Stimulated activated CD4-positive, alpha-beta T cell treated with anti-CD3 and anti-CD28 coated beads, Interleukin-15, amount 100 ng/mL, for 24 hours (primary cell): ENCODE data around the gene MRPL53.

ENCODE experiments used
- DNase-seq: peaks from one replicate; pipeline ENCODE4 v3.0.0-alpha.2; 2020

MRPL53 gene

DNA sequence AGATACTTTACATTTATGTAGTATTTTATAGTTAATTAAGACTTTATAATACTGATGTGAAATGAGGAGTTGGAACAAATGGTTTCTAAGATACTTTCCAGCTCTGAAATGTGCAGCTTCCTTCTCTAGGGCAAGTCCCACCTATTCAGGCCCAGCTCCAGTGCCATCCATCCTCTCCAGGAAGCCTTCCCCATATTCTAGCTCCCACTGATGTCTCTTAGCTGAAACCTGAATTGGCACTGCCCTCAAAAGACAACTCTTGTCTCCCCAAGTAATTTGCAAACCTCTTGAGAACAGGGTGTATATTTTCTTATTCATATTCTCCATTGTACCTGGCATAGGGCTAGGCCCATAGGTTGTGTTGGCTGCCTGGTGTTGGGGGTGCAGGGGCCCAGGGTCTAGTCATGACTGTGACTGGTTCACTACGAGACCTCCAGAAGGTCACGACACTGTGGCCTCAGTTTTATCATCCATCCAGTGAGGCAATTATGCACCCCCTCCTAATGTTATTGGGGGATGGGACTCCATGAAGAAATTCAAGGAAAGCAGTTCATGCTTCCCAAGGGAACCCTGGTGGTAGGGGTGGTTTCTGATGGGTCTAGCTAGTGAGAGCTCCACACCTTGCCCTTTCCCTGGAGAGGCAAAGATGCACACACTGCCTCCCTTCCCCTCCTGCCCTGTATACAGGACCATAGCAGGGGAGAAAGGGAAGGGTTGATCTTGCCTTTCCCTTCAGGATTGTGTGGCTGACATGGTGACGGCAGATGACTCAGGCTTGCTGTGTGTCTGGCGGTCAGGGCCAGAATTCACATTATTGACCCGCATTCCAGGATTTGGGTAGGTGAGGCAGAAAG lies 48.1 kb downstream of the MRPL53 start:
- no peak for DNase-seq

- no peak for DNase-seq
These were observed 49.0 kb downstream of the MRPL53 start for GRCh38 chr2:74423231-74424095.
